ENCODE results near the gene MAML2.

The MAML2 gene

GRCh38 chr11:96151501-96151900 lies 191.5 kb downstream of the MAML2 start:
- peaks cover 31% of the 10 kb centered on the region for H3K4me1 ChIP-seq (ENCODE audit: control insufficient read depth, insufficient read depth, low read length)
- no peaks in the 10 kb centered on the region for H3K36me3 ChIP-seq (ENCODE audit: control insufficient read depth, insufficient read depth, low read length)
- H3K27me3 ChIP-seq (ENCODE audit: control insufficient read depth, insufficient read depth, low read length), result no peaks in the 10 kb centered on the region
- H3K4me3 ChIP-seq (ENCODE audit: low read depth, low read length), result no peak overlapping the region
- no peaks in the 10 kb centered on the region for H3K9me3 ChIP-seq (ENCODE audit: control insufficient read depth, insufficient read depth, low read length)
- no peak overlapping the region for H3K27ac ChIP-seq (ENCODE audit: low read depth, low read length)
- H3K9ac ChIP-seq (ENCODE audit: low read depth, low read length), result no peak overlapping the region

- Histone ChIP-seq H3K9me3 (ENCODE audit: control insufficient read depth, insufficient read depth, low read length) (no peaks in the 10 kb centered on the region), H3K9ac (ENCODE audit: low read depth, low read length) (no peak overlapping the region), H3K4me3 (ENCODE audit: low read depth, low read length) (no peak overlapping the region), H3K36me3 (ENCODE audit: control insufficient read depth, insufficient read depth, low read length) (no peaks in the 10 kb centered on the region), H3K4me1 (ENCODE audit: control insufficient read depth, insufficient read depth, low read length) (peaks cover 22% of the 10 kb centered on the region), H3K27ac (ENCODE audit: low read depth, low read length) (no peak overlapping the region), H3K27me3 (ENCODE audit: control insufficient read depth, insufficient read depth, low read length) (no peaks in the 10 kb centered on the region)
Measured at GRCh38 chr11:96150609-96151008, 192.4 kb downstream of the MAML2 start.

- Histone ChIP-seq H3K9me3 (ENCODE audit: control insufficient read depth, insufficient read depth, low read length) (no peaks in the 10 kb centered on the region), H3K27me3 (ENCODE audit: control insufficient read depth, insufficient read depth, low read length) (no peaks in the 10 kb centered on the region), H3K4me1 (ENCODE audit: control insufficient read depth, insufficient read depth, low read length) (peaks cover 20% of the 10 kb centered on the region), H3K36me3 (ENCODE audit: control insufficient read depth, insufficient read depth, low read length) (no peaks in the 10 kb centered on the region), H3K9ac (ENCODE audit: low read depth, low read length) (no peak overlapping the region), H3K4me3 (ENCODE audit: low read depth, low read length) (no peak overlapping the region), H3K27ac (ENCODE audit: low read depth, low read length) (no peak overlapping the region)
Measured at GRCh38 chr11:96149743-96150555, 193.0 kb downstream of the MAML2 start.

- Histone ChIP-seq H3K4me3 (ENCODE audit: low read depth, low read length) (no peak overlapping the region), H3K27ac (ENCODE audit: low read depth, low read length) (no peak overlapping the region), H3K36me3 (ENCODE audit: control insufficient read depth, insufficient read depth, low read length) (no peaks in the 10 kb centered on the region), H3K4me1 (ENCODE audit: control insufficient read depth, insufficient read depth, low read length) (peaks cover 24% of the 10 kb centered on the region), H3K27me3 (ENCODE audit: control insufficient read depth, insufficient read depth, low read length) (no peaks in the 10 kb centered on the region), H3K9ac (ENCODE audit: low read depth, low read length) (no peak overlapping the region), H3K9me3 (ENCODE audit: control insufficient read depth, insufficient read depth, low read length) (no peaks in the 10 kb centered on the region)
Measured at GRCh38 chr11:96147906-96148486, 195.0 kb downstream of the MAML2 start.

GRCh38 chr11:96147186-96147585 lies 195.8 kb downstream of the MAML2 start:
- peaks cover 32% of the 10 kb centered on the region for H3K4me1 ChIP-seq (ENCODE audit: control insufficient read depth, insufficient read depth, low read length)
- no peaks in the 10 kb centered on the region for H3K9me3 ChIP-seq (ENCODE audit: control insufficient read depth, insufficient read depth, low read length)
- H3K36me3 ChIP-seq (ENCODE audit: control insufficient read depth, insufficient read depth, low read length), result no peaks in the 10 kb centered on the region
- no peaks in the 10 kb centered on the region for H3K27me3 ChIP-seq (ENCODE audit: control insufficient read depth, insufficient read depth, low read length)
- H3K9ac ChIP-seq (ENCODE audit: low read depth, low read length), result no peak overlapping the region
- H3K4me3 ChIP-seq (ENCODE audit: low read depth, low read length), result no peak overlapping the region
- H3K27ac ChIP-seq (ENCODE audit: low read depth, low read length), result no peak overlapping the region

GRCh38 chr11:96146765-96147164 lies 196.2 kb downstream of the MAML2 start:
- Histone ChIP-seq H3K9ac (ENCODE audit: low read depth, low read length) (no peak overlapping the region), H3K27me3 (ENCODE audit: control insufficient read depth, insufficient read depth, low read length) (no peaks in the 10 kb centered on the region), H3K4me3 (ENCODE audit: low read depth, low read length) (no peak overlapping the region), H3K27ac (ENCODE audit: low read depth, low read length) (no peak overlapping the region), H3K4me1 (ENCODE audit: control insufficient read depth, insufficient read depth, low read length) (peaks cover 32% of the 10 kb centered on the region), H3K9me3 (ENCODE audit: control insufficient read depth, insufficient read depth, low read length) (no peaks in the 10 kb centered on the region), H3K36me3 (ENCODE audit: control insufficient read depth, insufficient read depth, low read length) (no peaks in the 10 kb centered on the region)

- Histone ChIP-seq H3K9ac (ENCODE audit: low read depth, low read length) (no peak overlapping the region), H3K4me3 (ENCODE audit: low read depth, low read length) (no peak overlapping the region), H3K4me1 (ENCODE audit: control insufficient read depth, insufficient read depth, low read length) (peaks cover 31% of the 10 kb centered on the region), H3K27me3 (ENCODE audit: control insufficient read depth, insufficient read depth, low read length) (no peaks in the 10 kb centered on the region), H3K36me3 (ENCODE audit: control insufficient read depth, insufficient read depth, low read length) (no peaks in the 10 kb centered on the region), H3K9me3 (ENCODE audit: control insufficient read depth, insufficient read depth, low read length) (no peaks in the 10 kb centered on the region), H3K27ac (ENCODE audit: low read depth, low read length) (no peak overlapping the region)
Measured at GRCh38 chr11:96145163-96145585, 197.8 kb downstream of the MAML2 start.

GRCh38 chr11:96144553-96144952 lies 198.4 kb downstream of the MAML2 start:
- no peak overlapping the region for H3K9ac ChIP-seq (ENCODE audit: low read depth, low read length)
- H3K9me3 ChIP-seq (ENCODE audit: control insufficient read depth, insufficient read depth, low read length), result no peaks in the 10 kb centered on the region
- H3K4me3 ChIP-seq (ENCODE audit: low read depth, low read length), result no peak overlapping the region
- no peaks in the 10 kb centered on the region for H3K36me3 ChIP-seq (ENCODE audit: control insufficient read depth, insufficient read depth, low read length)
- peaks cover 30% of the 10 kb centered on the region for H3K4me1 ChIP-seq (ENCODE audit: control insufficient read depth, insufficient read depth, low read length)
- no peak overlapping the region for H3K27ac ChIP-seq (ENCODE audit: low read depth, low read length)
- no peaks in the 10 kb centered on the region for H3K27me3 ChIP-seq (ENCODE audit: control insufficient read depth, insufficient read depth, low read length)

GRCh38 chr11:96143041-96143521 lies 199.9 kb downstream of the MAML2 start:
- Histone ChIP-seq H3K36me3 (ENCODE audit: control insufficient read depth, insufficient read depth, low read length) (no peaks in the 10 kb centered on the region), H3K27ac (ENCODE audit: low read depth, low read length) (no peak overlapping the region), H3K27me3 (ENCODE audit: control insufficient read depth, insufficient read depth, low read length) (no peaks in the 10 kb centered on the region), H3K4me3 (ENCODE audit: low read depth, low read length) (no peak overlapping the region), H3K9ac (ENCODE audit: low read depth, low read length) (no peak overlapping the region), H3K4me1 (ENCODE audit: control insufficient read depth, insufficient read depth, low read length) (peaks cover 34% of the 10 kb centered on the region), H3K9me3 (ENCODE audit: control insufficient read depth, insufficient read depth, low read length) (no peaks in the 10 kb centered on the region)

GRCh38 chr11:96141626-96142025 lies 201.4 kb downstream of the MAML2 start:
- Histone ChIP-seq H3K4me1 (ENCODE audit: control insufficient read depth, insufficient read depth, low read length) (peaks cover 41% of the 10 kb centered on the region), H3K36me3 (ENCODE audit: control insufficient read depth, insufficient read depth, low read length) (no peaks in the 10 kb centered on the region), H3K9me3 (ENCODE audit: control insufficient read depth, insufficient read depth, low read length) (no peaks in the 10 kb centered on the region), H3K4me3 (ENCODE audit: low read depth, low read length) (no peak overlapping the region), H3K27ac (ENCODE audit: low read depth, low read length) (no peak overlapping the region), H3K9ac (ENCODE audit: low read depth, low read length) (no peak overlapping the region), H3K27me3 (ENCODE audit: control insufficient read depth, insufficient read depth, low read length) (no peaks in the 10 kb centered on the region)

GRCh38 chr11:96139691-96140090 lies 203.3 kb downstream of the MAML2 start:
- H3K9me3 ChIP-seq (ENCODE audit: control insufficient read depth, insufficient read depth, low read length), result no peaks in the 10 kb centered on the region
- no peaks in the 10 kb centered on the region for H3K36me3 ChIP-seq (ENCODE audit: control insufficient read depth, insufficient read depth, low read length)
- no peaks in the 10 kb centered on the region for H3K27me3 ChIP-seq (ENCODE audit: control insufficient read depth, insufficient read depth, low read length)
- no peak overlapping the region for H3K4me3 ChIP-seq (ENCODE audit: low read depth, low read length)
- H3K27ac ChIP-seq (ENCODE audit: low read depth, low read length), result no peak overlapping the region
- peaks cover 44% of the 10 kb centered on the region for H3K4me1 ChIP-seq (ENCODE audit: control insufficient read depth, insufficient read depth, low read length)
- H3K9ac ChIP-seq (ENCODE audit: low read depth, low read length), result no peak overlapping the region

Measured in HUES48 (cell line).